Fibroblast of lung (primary cell): ENCODE measurements around the gene ZNF445. TPM values are rescaled to one million over a fixed set of nuclear protein-coding genes. Genes with fewer than 3 reads are reported as not detected.

ENCODE experiments used
- DNase-seq, 2 donors: peaks; one replicate each; pipeline versions ENCODE4 v3.0.0 to v3.0.0-alpha.2; 2010; ENCODE audit warnings: low read depth in 2 of 2
- H2AFZ ChIP-seq: 2 replicates; pipeline ENCODE4 v1.5.1; 2012; ENCODE audit warnings: low read length, control low read depth, inconsistent platforms
- H3K27ac ChIP-seq: 2 replicates; pipeline ENCODE4 v1.5.1; 2011; ENCODE audit warnings: low read length, control low read depth; ENCODE audit not compliant: insufficient read depth
- H3K27me3 ChIP-seq: 2 replicates; pipeline ENCODE4 v1.5.1; 2011; ENCODE audit warnings: mild to moderate bottlenecking, low read length; ENCODE audit not compliant: control insufficient read depth, insufficient read depth
- H3K36me3 ChIP-seq: 2 replicates; pipeline ENCODE4 v1.5.1; 2011; ENCODE audit warnings: low read length; ENCODE audit not compliant: control insufficient read depth, insufficient read depth
- H3K4me1 ChIP-seq: 2 replicates; pipeline ENCODE4 v1.5.1; 2011; ENCODE audit warnings: low read length; ENCODE audit not compliant: control insufficient read depth, insufficient read depth; ENCODE audit errors: extremely low read depth
- H3K4me2 ChIP-seq: 2 replicates; pipeline ENCODE4 v1.5.1; 2011; ENCODE audit warnings: low read length, control low read depth; ENCODE audit not compliant: insufficient read depth; ENCODE audit errors: extremely low read depth
- H3K4me3 ChIP-seq, 4 experiments: fragments of 200-600 bp in 1 of 4; sonication (generic) in 1 of 4; replicated peaks in 1 of 4; 2 replicates each; pipeline ENCODE4 v1.5.1; 2011 to 2016; ENCODE audit warnings: low read length in 4 of 4, low read depth in 3 of 4, mild to moderate bottlenecking in 3 of 4, control low read depth in 2 of 4, inconsistent platforms in 1 of 4, mixed read lengths in 1 of 4; ENCODE audit not compliant: insufficient read depth in 1 of 4; ENCODE audit errors: control extremely low read depth in 1 of 4
- H3K79me2 ChIP-seq: 2 replicates; pipeline ENCODE4 v1.5.1; 2012; ENCODE audit warnings: mild to moderate bottlenecking, low read length, inconsistent platforms; ENCODE audit not compliant: control insufficient read depth, insufficient read depth
- H3K9ac ChIP-seq: 2 replicates; pipeline ENCODE4 v1.5.1; 2011; ENCODE audit warnings: mild to moderate bottlenecking, low read length, control low read depth; ENCODE audit not compliant: insufficient read depth
- H3K9me3 ChIP-seq: 2 replicates; pipeline ENCODE4 v1.5.1; 2012; ENCODE audit warnings: low read depth, low read length; ENCODE audit not compliant: control insufficient read depth, insufficient read depth
- H4K20me1 ChIP-seq: 2 replicates; pipeline ENCODE4 v1.5.1; 2011; ENCODE audit warnings: low read length; ENCODE audit not compliant: control insufficient read depth, insufficient read depth; ENCODE audit errors: extremely low read depth
- CTCF ChIP-seq, 2 donors: IDR thresholded peaks in 1 of 2; conservative IDR thresholded peaks in 1 of 2; 1 replicate in 1 of 2; 2 replicates in 1 of 2; pipeline ENCODE4 v1.5.1; 2011 to 2012; ENCODE audit warnings: low read length in 2 of 2, control low read depth in 1 of 2, inconsistent platforms in 1 of 2, low read depth in 1 of 2, mild to moderate bottlenecking in 1 of 2
- EZH2 ChIP-seq: IDR thresholded peaks from 2 replicates; pipeline ENCODE4 v1.5.1; 2012; ENCODE audit warnings: low read length, control low read depth, mild to moderate bottlenecking; ENCODE audit errors: missing control alignments
- polyA plus RNA-seq, 2 donors: library from polyadenylated mRNA; depleted of rRNA in 1 of 2; stranded (reverse) in 1 of 2; unstranded in 1 of 2; fragments of >200 nt; gene quantifications; 2 replicates each; pipeline ENCODE4 v1.2.1, GENCODE V29; 2011 to 2012; ENCODE audit warnings: missing spikeins in 1 of 2
- total RNA-seq: library from RNA; depleted of rRNA; stranded (reverse); fragments of >200 nt; gene quantifications from 2 replicates; pipeline ENCODE4 v1.2.1, GENCODE V29; 2014

Gene ZNF445
- total and polyA plus RNA-seq, 2 donors (not counting 1 experiment from before 2014, with no cell fraction given) = 4.5 to 9.1 TPM

GRCh38 chr3:44411031-44411645 is 66.3 kb downstream of the ZNF445 start:
- TF ChIP-seq CTCF (conservative IDR thresholded peaks at IDR 0.05 in 1 of 2, IDR thresholded peaks at IDR 0.05 in 1 of 2; ENCODE audit: low read depth in 1 of 2, low read length in 2 of 2) = no peak
- no peak for TF ChIP-seq EZH2

GRCh38 chr3:44409640-44410410 is 67.6 kb downstream of the ZNF445 start:
- Histone ChIP-seq H2AFZ (no peak overlapping the region), H3K9me3 (no peaks in the 10 kb centered on the region), H3K4me3 (no peak overlapping the region), H3K36me3 (no peaks in the 10 kb centered on the region), H4K20me1 (no peaks in the 10 kb centered on the region), H3K9ac (no peak overlapping the region), H3K27ac (no peak overlapping the region), H3K4me1 (no peaks in the 10 kb centered on the region), H3K79me2 (no peaks in the 10 kb centered on the region), H3K4me2 (no peak overlapping the region), H3K27me3 (no peaks in the 10 kb centered on the region)
- no peak for TF ChIP-seq EZH2
- no peak for DNase-seq

More at GRCh38 chr3:44411031-44411645, 66.3 kb downstream of the ZNF445 start:
- DNase-seq = no peak
- Histone ChIP-seq H2AFZ (no peak overlapping the region), H3K9me3 (no peaks in the 10 kb centered on the region), H4K20me1 (no peaks in the 10 kb centered on the region), H3K27ac (no peak overlapping the region), H3K9ac (no peak overlapping the region), H3K4me3 (no peak overlapping the region), H3K79me2 (no peaks in the 10 kb centered on the region), H3K4me2 (no peak overlapping the region), H3K36me3 (no peaks in the 10 kb centered on the region), H3K4me1 (no peaks in the 10 kb centered on the region), H3K27me3 (no peaks in the 10 kb centered on the region)

- Histone ChIP-seq H3K4me1 (no peaks in the 10 kb centered on the region), H3K36me3 (no peaks in the 10 kb centered on the region), H3K9me3 (no peaks in the 10 kb centered on the region), H3K4me2 (no peak overlapping the region), H4K20me1 (no peaks in the 10 kb centered on the region), H3K9ac (no peak overlapping the region), H3K4me3 (no peak overlapping the region), H3K27ac (no peak overlapping the region), H3K79me2 (no peaks in the 10 kb centered on the region), H3K27me3 (no peaks in the 10 kb centered on the region), H2AFZ (no peak overlapping the region)
- no peak for DNase-seq
- TF ChIP-seq EZH2 (no peak), CTCF (conservative IDR thresholded peaks at IDR 0.05 in 1 of 2, IDR thresholded peaks at IDR 0.05 in 1 of 2; ENCODE audit: low read depth in 1 of 2, low read length in 2 of 2) (no peak)
These were observed 74.9 kb downstream of the ZNF445 start for GRCh38 chr3:44402548-44402947.
